ENCODE measurements around the gene BCL7A.
A peak's percentile ranks its signal among the peaks of the same experiment; 100 is the strongest.
"Not testable (repeated sequence)": the region's sequence is repeated elsewhere in the genome, so short reads cannot be mapped to it uniquely, and the experiment has no call there.

Gene BCL7A

DNA sequence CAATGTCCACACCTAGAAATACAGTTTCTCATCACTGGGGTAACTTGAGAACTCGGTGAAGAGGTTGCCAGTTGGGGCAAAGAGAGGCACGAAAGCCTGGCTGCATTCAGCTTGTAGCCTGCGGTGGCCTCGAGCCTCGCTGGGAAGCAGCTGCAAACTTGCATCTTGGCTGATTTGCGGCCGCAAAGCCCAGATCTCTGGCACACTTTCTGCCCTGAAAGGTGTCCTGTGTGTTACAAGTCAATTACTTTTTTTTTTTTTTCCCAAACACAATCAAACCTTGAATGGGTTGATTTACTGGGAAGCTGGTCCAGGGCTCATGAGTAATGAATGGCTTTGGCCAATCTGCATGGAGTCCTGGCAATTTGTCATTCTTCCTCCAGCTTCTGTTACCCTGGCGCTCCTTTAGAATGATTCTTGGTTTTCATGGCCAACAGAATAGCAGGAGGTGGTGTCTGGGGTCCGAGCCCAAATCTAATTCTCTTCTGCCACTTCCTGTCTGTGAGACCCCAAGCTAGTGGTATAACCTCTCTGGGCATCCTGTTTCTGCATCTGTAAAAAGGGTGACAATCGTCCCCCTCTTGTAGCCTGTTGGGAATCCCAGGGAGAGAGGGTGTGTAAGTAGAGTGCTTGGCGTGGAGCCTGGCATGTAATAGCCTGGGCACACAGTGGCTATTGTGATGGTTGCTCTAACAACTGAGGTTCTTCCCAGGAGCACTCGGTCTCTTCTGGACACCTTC is 6.7 kb downstream of the BCL7A start:
- peak; percentile 24 for DNase-seq (ENCODE audit: low read depth)

DNA sequence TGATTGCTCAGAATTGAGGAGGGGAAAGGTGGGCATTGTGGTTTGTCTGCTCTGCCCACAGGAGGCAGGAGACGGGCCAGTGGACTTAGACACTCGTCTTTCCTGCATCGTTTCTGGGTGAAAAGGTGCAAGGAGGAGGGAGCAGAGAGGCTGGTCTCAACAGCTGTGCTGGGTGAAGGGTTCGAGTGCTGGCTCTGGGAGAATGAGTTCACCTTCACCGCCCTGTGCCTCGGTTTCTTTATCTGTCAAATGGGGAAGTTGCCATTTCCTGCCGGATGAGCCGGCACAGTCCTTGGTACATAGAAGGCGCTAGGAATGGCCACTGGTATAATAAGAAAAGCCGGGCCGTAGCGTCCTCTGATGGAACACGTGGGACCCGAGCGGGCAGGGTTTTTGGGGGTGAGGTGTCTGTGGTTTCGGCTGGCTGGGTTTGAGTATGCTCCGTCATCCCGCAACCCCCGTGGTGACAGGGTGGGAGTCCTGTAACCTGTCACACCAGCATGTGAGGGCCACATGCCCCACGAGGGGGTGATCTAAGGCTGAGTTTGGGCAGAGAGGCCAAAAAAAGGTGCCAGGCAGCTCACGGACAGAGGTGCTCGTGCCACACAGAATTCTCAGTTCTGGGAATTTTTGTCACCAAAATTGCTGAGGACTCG is 7.3 kb downstream of the BCL7A start:
- no peak for DNase-seq (ENCODE audit: low read depth)

DNA sequence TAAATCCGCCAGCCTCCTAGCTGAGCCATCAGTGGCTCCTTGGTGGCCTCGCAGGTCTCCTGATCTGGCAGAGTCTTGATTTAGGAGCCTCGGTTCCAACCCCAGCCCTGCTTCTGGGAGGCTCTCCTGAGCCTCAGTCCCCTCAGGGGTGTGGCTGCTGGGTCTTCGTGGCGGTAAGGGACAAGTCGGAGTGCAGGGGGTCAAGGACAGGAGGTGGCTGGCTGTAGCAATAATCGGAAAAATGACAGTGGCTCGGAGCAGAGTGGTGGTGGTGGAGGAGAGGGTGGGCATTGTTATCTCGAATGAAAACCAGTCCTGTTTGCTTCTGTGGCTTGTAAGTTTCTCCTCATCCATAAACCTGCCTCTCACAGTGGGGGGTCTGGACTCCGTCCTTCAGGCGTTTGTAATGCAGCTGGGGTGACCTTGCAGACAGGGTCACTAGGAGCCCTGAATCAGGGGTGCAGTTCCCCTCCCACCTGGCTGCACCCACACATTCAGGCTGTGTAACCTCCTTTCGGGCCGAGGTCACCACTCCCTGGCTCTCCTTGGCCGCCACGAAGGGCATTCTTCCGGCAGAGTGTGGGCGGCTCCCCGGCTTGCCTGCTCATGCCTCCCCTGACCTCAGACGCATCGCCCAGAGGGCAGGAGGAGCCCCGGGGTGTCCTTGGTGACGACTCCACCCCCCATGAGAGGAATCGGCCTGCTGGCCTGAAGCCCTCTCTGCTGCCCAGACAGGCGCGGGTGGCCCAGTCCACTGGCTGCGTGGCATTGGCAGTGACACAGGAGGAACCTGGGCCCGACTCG is 8.1 kb downstream of the BCL7A start:
- no peak for DNase-seq (ENCODE audit: low read depth)

DNA sequence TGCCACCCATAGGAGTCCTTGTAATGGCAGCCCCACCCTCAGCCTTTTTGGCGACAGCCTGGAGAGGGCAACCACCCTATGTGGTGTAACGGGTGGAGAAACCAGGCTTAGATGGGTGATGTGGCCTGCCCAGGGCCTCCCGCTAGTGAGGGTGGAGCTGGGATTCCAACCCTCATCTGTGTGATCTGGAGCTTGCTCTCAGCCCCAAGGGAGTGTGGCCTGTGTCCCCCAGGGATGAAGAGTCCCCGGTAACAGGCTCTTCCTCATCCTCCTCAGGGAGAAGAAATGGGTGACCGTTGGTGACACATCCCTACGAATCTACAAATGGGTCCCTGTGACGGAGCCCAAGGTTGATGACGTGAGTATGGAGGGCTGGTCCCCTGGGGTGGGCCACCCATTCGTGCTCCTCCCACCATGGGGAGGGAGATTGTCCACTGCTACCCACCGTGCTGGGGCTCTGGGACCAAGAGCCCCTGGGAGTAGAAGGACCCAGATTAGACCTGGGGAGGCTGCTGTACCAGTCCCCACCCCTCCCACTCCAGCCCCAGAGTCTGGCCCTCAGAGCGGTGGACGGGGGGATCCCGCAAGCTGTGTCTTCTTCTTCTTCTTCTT is 8.8 kb downstream of the BCL7A start:
- no peak for DNase-seq (ENCODE audit: low read depth)

DNA sequence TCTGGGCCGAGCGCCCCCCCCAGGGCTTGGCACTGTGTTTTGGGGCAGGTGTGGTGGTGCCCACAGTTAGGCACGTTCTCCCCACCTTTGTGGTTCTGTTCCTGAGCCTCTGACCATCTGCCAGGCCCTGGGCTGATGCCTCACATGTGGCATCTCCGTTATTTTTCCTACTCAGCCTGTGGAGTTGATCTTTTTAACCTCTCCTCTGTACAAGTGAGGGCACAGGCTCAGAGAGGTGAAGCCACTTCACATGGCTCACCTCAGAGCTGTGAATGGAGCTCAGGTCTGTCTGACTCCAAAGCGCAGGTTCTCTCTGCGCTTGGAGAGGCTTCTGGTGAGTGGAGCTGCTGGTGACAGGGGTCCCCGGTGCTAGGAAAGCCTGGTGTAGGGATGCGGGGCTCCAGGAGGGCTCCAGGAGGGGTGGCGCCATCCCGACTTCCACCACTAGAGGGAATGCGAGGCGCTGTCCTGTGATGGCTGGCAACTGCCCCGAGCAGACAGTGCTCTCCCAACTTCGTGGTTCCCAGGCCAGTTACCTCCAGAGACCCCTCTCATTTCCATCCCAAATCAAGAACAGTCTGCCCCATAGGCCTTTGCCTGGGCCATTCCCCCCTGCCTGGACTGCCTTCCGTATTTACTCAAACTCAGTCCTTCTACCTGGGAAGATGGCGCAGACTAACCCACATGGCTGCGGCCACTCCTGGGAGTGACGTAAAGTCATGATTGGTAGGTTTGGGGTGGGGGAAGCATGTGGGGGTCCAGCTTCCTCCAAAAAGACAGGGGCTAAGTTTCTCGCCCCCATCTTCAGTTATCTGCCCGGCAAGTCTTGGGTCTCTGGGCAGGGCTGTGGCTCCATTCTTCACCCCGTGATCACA is 9.9 kb downstream of the BCL7A start:
- peak; percentile 53 for DNase-seq (ENCODE audit: low read depth)

DNA sequence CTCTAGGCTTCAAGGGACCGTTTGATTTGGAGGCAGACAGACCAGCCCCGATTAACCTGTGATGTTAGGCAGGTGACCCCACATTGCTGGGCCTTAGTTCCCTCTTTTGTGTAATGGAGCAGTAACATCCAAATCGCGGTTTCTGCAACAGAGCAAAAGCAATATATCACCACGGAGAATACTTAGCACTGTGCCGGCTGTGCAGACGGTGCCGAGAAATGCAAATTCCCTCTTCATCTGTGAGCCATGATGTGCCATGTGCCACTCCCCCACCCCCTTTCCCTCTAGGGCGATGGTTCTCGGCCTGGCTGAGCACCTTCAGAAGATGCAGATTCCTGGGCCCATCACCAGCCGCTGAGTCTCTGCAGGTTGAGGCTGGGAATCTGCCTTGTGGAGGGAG is 10.9 kb downstream of the BCL7A start:
- no peak for DNase-seq (ENCODE audit: low read depth)

DNA sequence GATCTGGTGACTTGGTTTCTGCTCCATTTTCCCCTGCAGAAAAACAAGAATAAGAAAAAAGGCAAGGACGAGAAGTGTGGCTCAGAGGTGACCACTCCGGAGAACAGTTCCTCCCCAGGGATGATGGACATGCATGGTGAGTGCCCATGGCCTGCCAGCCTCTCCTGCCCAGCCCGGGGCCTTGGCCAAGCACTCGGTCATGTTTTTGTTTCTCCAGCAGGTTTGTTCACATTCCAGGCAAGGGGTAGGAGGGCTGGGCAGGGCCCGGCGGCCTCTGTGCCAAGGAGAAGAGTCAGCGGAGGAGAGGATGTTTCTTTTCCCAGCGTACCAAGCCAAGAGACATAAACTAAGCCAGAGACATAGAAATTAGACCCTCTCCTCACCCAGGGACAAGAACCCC is 13.6 kb downstream of the BCL7A start:
- no peak for DNase-seq (ENCODE audit: low read depth)

DNA sequence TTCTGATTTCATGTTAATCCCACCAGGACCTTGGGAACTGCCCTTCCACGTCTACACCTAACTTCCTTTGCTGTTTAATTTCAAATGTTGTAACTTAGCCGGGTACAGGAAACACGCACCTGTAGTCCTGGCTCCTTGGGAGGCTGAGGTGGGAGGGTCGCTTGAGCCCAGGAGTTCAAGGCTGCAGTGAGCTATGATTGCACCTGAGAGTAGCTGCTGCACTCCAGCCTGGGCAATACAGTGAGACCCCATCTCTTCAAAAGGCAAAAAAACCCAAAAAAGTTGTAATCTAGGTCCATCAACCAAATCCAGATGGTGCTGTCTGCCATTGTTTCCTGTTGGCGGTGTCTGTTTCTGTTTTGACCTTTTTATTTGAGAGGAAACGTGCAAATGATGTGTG is 14.5 kb downstream of the BCL7A start:
- DNase-seq (ENCODE audit: low read depth) = no peak

DNA sequence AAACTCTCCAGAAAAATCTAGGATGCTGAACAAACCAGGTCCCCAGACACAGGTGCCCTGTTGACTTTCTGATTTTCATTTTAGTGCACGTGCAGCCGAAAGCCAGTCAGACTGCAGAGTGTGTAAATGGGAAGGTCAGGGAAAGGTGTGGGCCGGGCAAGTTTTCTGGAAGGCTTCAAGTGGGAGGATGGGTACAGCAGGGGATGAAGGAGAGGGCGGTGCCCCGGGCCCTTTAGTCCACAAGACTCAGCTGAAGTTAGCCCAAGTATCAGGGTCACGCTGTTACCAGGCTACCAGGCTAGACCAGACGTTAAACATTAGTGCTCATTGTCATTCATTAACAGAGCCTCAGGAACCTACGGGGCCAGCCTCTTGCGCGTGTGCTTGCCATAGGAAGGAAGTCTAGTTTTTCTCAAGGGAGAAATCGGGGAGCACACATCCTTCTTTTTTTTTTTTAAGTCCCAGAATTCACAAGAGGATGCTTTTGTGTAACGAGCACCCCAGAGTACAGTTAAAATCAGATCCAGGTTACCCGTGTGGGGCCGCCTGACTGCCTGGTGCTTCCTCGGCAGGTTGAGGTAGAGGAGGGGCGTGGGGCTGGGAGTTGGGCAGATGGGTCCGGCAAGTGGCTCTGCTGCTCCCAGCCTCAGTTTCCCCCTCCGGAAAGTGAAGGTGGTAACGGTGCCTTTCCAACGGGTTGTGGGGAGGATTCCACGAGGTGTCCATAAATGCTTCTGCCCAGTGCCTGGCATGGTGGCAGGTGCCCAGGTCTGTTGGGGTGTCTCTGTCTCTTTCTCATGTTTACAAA is 19.1 kb downstream of the BCL7A start:
- no peak for DNase-seq (ENCODE audit: low read depth)

DNA sequence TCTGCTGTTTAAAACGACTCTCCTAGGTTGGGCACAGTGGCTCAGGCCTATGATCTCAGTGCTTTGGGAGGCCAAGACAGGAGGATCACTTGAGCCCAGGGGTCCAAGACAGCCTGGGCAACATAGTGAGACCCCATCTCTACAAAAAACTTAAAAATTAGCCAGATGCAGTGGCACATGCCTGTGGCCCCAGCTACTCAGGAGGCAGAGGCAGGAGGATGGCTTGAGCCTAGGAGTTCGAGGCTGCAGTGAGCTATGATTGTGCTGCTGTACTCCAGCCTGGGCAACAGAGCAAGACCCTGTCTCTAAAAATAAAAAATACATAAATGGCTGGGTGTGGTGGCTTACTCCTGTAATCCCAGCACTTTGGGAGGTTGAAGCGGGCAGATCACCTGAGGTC is 19.8 kb downstream of the BCL7A start:
- DNase-seq (ENCODE audit: low read depth) = not testable (repeated sequence)

DNA sequence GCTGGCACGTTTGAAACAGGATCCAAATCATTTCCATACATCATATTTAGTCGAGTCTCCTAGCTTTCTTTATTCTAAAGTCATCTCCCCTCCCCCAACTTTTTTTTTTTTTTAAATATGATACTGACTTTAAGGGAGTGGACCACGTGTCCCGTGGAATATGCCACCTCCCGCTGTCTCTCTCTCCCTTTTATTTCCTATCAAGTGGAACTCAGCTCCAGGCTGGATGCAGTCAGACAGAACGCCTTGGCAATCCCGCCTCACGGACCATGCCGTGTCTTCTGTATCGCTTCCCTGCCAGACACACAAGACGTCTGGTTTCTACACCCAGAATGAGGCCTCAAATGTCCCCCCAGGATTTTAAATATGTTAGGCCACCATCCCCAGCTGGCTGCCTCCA is 21.2 kb downstream of the BCL7A start:
- no peak for DNase-seq (ENCODE audit: low read depth)

DNA sequence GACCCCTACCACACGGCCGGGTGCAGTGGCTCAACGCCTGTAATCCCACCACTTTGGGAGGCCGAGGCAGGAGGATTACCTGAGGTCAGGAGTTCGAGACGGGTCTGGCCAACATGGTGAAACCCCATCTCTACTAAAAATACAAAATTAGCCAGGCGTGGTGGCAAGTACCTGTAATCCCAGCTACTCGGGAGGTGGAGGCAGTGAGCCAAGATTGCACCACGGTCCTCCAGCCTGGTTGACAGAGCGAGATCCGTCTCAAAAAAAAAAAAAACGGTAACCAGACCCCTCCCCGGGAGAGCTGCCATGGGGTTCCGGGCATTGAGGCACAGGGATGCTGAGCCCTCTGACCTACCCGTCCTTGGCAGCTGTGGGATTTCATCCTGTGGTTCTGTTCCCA is 21.8 kb downstream of the BCL7A start:
- DNase-seq (ENCODE audit: low read depth) = no peak

DNA sequence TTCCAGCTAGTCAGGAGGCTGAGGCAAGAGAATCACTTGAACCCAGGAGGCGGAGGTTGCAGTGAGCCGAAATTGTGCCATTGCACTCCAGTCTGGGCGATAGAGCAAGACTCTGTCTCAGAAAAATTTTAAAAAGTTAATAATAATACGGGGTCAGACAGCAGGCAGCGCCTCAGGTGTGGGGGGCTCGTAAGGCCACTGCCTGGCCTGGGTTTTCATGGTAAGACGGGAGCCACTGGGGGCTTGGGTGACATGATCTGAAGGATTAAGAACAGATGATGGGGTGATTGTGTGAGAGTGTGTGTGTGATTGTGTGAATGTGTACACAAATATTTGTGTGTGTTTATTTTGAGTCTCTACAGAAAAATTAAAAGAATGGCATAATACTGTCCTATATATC is 23.6 kb downstream of the BCL7A start:
- DNase-seq (ENCODE audit: low read depth) = no peak

DNA sequence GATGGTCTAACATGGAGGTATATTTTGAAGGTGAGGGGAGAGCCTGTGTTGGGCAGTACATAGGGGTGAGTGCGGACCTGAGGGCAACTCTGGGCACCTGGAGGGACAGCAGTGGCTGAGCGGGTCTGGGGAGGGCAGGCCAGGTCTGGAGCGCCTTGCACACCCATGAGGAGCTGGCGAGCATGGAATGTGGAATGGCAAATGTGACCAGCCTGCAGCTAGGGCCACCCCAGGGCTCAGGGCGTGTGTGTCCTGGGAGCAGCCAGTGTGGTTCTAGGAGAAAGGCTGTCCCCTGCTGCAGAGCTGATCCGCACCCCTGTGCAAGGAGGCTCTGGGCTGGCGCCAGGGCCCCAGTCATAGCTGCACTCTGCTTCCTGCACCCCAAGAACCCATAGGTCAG is 24.5 kb downstream of the BCL7A start:
- DNase-seq (ENCODE audit: low read depth) = no peak

DNA sequence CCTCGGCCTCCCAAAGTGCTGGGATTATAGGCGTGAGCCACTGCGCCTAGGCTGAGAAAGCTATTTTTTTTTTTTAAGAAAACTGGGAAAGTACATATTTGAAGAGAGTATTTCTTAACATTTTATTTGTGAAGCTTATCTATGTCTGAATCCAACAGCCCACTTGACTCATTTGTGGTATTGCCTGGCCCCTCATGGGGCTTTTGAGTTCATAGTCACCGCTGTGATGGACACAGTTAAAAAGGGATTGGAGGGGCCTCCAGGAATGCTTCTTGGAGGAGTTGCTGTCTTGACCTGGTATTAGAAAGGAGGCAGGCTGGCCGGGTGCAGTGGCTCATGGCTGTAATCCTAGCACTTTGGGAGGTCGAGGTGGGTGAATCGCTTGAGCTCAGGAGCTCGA is 26.5 kb downstream of the BCL7A start:
- peak; percentile 51 for DNase-seq (ENCODE audit: low read depth)

DNA sequence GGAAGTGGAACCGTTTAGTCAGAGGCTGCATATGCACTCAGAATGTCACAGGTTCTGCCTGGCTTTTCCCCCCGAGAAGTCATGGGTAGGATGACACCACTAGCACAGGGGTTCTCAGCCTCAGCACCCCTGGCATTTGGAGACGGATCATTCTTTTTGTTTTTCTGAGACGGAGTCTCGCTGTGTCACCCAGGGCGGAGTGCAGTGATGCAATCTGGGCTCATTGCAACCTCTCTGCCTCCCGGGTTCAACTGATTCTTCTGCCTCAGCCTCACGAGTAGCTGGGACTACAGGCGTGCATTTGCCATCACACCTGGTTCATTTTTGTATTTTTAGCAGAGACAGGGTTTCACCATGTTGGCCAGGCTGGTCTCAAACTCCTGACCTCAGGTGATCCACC is 28.1 kb downstream of the BCL7A start:
- DNase-seq (ENCODE audit: low read depth) = no peak

DNA sequence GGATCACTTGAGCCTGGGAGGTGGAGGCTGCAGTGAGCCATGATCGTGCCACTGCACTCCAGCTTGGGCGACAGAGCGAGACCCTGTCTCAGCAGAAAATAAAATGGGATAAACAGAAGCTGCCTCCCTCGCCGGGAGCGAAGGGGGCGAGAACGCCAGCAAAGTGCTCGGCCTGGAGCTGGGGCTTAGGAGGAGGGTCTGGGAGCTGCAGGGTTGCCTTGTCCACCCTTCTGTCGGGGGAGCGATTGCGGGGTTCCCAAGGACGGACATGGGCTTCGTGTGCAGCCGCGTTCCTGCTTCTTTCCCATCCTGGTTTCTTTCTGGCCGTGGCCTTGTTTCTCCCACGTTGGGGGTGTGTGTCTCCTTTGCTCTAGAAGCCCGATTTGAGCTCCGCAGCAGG is 29.0 kb downstream of the BCL7A start:
- no peak for DNase-seq (ENCODE audit: low read depth)

DNA sequence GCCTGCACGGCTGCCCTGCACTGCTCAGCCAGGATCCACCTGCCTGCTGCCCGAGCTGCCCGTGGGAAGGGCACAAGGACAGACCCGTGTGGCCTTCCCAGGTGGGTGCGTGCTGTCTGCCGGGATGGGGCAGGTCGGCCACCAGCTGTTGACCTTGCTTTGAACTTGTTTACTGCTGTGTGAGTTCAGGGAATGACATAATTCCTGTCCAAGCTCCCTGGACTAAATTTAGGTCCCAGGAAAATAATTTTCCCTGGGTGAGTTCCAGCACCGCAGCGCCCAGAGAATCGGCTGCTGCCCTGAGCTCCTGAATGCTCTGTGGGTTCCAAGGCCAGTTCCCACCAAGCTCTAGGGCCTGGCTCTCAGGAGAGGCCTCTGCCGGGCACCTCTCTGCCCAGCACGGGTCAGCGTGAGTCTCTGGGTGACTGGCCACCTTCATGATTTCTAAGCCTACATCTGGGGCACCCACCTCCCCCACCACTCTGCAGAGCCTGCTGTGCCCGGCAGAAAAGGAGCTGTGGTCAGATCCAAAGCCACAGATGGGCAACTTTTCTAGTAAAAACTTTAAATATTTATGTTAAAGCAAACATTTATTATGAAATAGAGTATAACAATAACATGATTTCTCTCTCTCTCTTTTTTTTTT is 29.7 kb downstream of the BCL7A start:
- DNase-seq (ENCODE audit: low read depth) = no peak

DNA sequence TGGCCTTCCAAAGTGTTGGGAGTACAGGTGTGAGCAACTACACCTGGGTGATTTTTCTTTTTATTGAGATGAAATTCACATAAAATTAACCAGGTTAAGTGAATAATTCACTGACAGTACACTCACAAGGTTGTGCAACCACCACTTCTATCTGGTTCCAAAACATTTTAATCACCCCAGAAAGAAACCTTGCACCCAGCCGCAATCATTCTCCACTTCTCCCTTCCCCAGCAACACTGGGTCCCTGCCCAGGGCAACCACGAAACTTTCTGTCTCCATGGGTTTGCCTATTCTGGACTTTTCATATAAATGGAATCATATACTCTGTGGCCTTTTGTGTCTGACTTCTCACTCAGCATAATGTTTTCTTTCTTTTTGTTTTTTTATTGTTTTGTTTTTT is 30.6 kb downstream of the BCL7A start:
- no peak for DNase-seq (ENCODE audit: low read depth)

DNA sequence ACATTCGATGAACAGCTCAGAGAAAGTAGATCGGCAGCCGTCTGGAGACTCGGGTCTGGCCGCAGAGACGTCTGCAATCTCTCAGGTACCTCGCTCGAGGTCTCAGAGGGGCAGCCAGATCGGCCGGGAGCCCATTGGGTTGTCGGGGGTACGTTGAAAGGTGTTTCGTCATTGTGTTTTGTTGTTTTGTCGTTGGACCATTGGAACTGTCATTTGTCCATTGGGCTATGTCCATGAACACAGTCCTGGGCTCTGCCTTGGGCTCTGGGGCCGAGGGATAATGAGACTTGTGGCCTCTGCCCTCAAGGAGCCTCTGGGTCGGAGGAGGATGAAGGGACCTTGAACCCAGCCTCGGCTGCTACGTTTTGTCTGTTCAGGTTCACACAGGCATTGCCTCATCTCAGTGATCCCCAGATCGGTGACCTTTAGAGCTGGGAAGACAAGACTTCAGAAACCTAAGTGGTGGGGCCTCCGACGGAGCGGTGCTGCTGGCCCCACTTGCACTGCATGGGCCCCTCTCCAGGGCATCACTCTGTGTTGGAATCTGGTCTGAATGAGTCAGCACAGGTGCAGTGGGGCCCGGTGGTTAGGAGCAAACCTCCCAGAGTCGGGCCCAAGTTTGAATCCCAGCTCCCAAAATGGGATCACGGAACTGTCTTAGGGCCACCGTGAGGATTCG is 33.3 kb downstream of the BCL7A start:
- DNase-seq (ENCODE audit: low read depth) = no peak

Data from ELR (cell line).